Fibroblast of skin of right biceps (primary cell): ENCODE measurements around the gene IL23R.
A peak's percentile ranks its signal among the peaks of the same experiment; 100 is the strongest.
"Not testable (repeated sequence)": the region's sequence is repeated elsewhere in the genome, so short reads cannot be mapped to it uniquely, and the experiment has no call there.

Experiments
- DNase-seq: peaks from one replicate; pipeline ENCODE4 v3.0.0-alpha.2; 2013

Gene IL23R

GRCh38 chr1:67194209-67194863, 28.1 kb downstream of the IL23R start:
- peak; percentile 5 for DNase-seq

- no peak for DNase-seq
Observed at GRCh38 chr1:67200755-67201154, 34.5 kb downstream of the IL23R start.

GRCh38 chr1:67201891-67202290, 35.6 kb downstream of the IL23R start:
- peak; percentile 41 for DNase-seq

- no peak for DNase-seq
Observed at GRCh38 chr1:67204298-67204980, 38.2 kb downstream of the IL23R start.

- DNase-seq = not testable (repeated sequence)
Observed at GRCh38 chr1:67207398-67207797, 41.1 kb downstream of the IL23R start.

GRCh38 chr1:67208217-67208616, 42.0 kb downstream of the IL23R start:
- DNase-seq = no peak

GRCh38 chr1:67209521-67209920, 43.3 kb downstream of the IL23R start:
- no peak for DNase-seq

GRCh38 chr1:67211589-67212563, 45.6 kb downstream of the IL23R start:
- DNase-seq = peak; percentile 12

GRCh38 chr1:67213164-67213563, 46.9 kb downstream of the IL23R start:
- DNase-seq = peak; percentile 17

GRCh38 chr1:67213948-67214347, 47.7 kb downstream of the IL23R start:
- no peak for DNase-seq

- peak; percentile 11 for DNase-seq
Observed at GRCh38 chr1:67214420-67215174, 48.3 kb downstream of the IL23R start.

- no peak for DNase-seq
Observed at GRCh38 chr1:67216401-67216800, 50.1 kb downstream of the IL23R start.

- DNase-seq = no peak
Observed at GRCh38 chr1:67217417-67217816, 51.2 kb downstream of the IL23R start.

GRCh38 chr1:67217938-67218337, 51.7 kb downstream of the IL23R start:
- no peak for DNase-seq

GRCh38 chr1:67224856-67225255, 58.6 kb downstream of the IL23R start:
- DNase-seq = no peak

GRCh38 chr1:67226688-67227087, 60.4 kb downstream of the IL23R start:
- no peak for DNase-seq

- DNase-seq = peak; percentile 1
Observed at GRCh38 chr1:67227196-67227595, 60.9 kb downstream of the IL23R start.

GRCh38 chr1:67228791-67229190, 62.5 kb downstream of the IL23R start:
- DNase-seq = no peak

- no peak for DNase-seq
Observed at GRCh38 chr1:67230539-67230938, 64.3 kb downstream of the IL23R start.

- DNase-seq = no peak
Observed at GRCh38 chr1:67236277-67236676, 70.0 kb downstream of the IL23R start.

- DNase-seq = no peak
Observed at GRCh38 chr1:67239738-67240137, 73.5 kb downstream of the IL23R start.

- DNase-seq = no peak
Observed at GRCh38 chr1:67241200-67241746, 75.0 kb downstream of the IL23R start.
